HG03521 (cell line): ENCODE measurements around the gene MYBPH.

Experiments
- ATAC-seq: cut with Tn5 transposase; IDR thresholded peaks from one replicate; pipeline ENCODE4 v1.9.1; 2021; ENCODE audit warnings: mild to moderate bottlenecking, moderate library complexity; ENCODE audit not compliant: unreplicated experiment

MYBPH gene

GRCh38 chr1:203201516-203202205 lies 26.0 kb upstream of the MYBPH start:
- no peak for ATAC-seq

- ATAC-seq = no peak
These were observed 25.3 kb upstream of the MYBPH start for GRCh38 chr1:203200916-203201315.

GRCh38 chr1:203199816-203200571 lies 24.4 kb upstream of the MYBPH start:
- no peak for ATAC-seq

GRCh38 chr1:203199481-203199815 lies 23.8 kb upstream of the MYBPH start:
- ATAC-seq = no peak

GRCh38 chr1:203199002-203199401 lies 23.4 kb upstream of the MYBPH start:
- no peak for ATAC-seq

GRCh38 chr1:203197625-203198024 lies 22.0 kb upstream of the MYBPH start:
- no peak for ATAC-seq

GRCh38 chr1:203196371-203196770 lies 20.7 kb upstream of the MYBPH start:
- no peak for ATAC-seq

GRCh38 chr1:203190949-203191348 lies 15.3 kb upstream of the MYBPH start:
- no peak for ATAC-seq

GRCh38 chr1:203189951-203190352 lies 14.3 kb upstream of the MYBPH start:
- ATAC-seq = no peak

- no peak for ATAC-seq
These were observed 13.1 kb upstream of the MYBPH start for GRCh38 chr1:203188686-203189232.

- ATAC-seq = no peak
These were observed 12.2 kb upstream of the MYBPH start for GRCh38 chr1:203187689-203188264.

GRCh38 chr1:203187304-203187685 lies 11.7 kb upstream of the MYBPH start:
- no peak for ATAC-seq

GRCh38 chr1:203186446-203187303 lies 11.0 kb upstream of the MYBPH start, which contains the start of gene CHI3L1:
TSS of gene CHI3L1 (minus strand) at chr1:203186704. CDS start at chr1:203186623, 81 bp downstream.
- no peak for ATAC-seq

- ATAC-seq = no peak
These were observed 10.4 kb upstream of the MYBPH start for GRCh38 chr1:203186091-203186445.

GRCh38 chr1:203185585-203185984 lies 10.0 kb upstream of the MYBPH start:
- no peak for ATAC-seq

- ATAC-seq = no peak
These were observed 9.4 kb upstream of the MYBPH start for GRCh38 chr1:203185061-203185461.

- ATAC-seq = no peak
These were observed 8.8 kb upstream of the MYBPH start for GRCh38 chr1:203184467-203184866.

GRCh38 chr1:203183828-203184227 lies 8.2 kb upstream of the MYBPH start:
- ATAC-seq = no peak

GRCh38 chr1:203182387-203182953 lies 6.8 kb upstream of the MYBPH start:
- ATAC-seq = no peak

- ATAC-seq = no peak
These were observed 6.2 kb upstream of the MYBPH start for GRCh38 chr1:203181586-203182386.
